ENCODE results near the gene STAM2.

STAM2 gene

DNA sequence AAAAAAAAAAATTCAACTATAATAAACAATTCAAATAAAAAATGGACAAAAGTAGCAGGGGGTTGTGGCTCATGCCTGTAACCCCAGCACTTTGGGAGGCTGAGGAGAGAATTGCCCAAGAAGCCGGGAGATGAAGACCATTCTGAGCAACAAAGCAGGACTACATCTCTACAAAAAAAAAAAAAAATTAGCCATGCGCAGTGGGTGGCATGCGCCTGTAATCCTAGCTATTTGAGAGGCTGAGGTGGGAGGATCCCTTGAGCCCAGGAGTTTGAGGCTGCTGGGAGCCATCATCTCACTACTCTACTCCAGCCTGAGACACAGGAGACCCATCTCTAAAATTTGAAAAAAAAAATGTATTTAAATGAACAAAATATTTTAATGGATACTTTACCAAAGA, 72.3 kb downstream of the STAM2 start:
- H2BK12ac ChIP-seq (ENCODE audit: low read length), result no peak overlapping the region
- no peak for DNase-seq (ENCODE audit: low spot score)
- no peak overlapping the region for H3K27ac ChIP-seq (replicated peaks; ENCODE audit: low read length)
- H2BK5ac ChIP-seq (ENCODE audit: low read length), result no peak overlapping the region
- no peak overlapping the region for H3K18ac ChIP-seq (ENCODE audit: low read length)
- no peak overlapping the region for H3K4ac ChIP-seq (ENCODE audit: low read length)
- no peaks in the 10 kb centered on the region for H3K36me3 ChIP-seq (replicated peaks in 1 of 2; ENCODE audit: control insufficient read depth in 2 of 2, insufficient read depth in 2 of 2, low read length in 2 of 2)
- H4K91ac ChIP-seq (ENCODE audit: low read depth, low read length, poor library complexity), result no peak overlapping the region
- no peaks in the 10 kb centered on the region for H3K79me1 ChIP-seq (ENCODE audit: low read depth, low read length)
- no peak overlapping the region for H3K4me2 ChIP-seq (ENCODE audit: insufficient read depth, low read length, poor library complexity, severe bottlenecking)
- no peak overlapping the region for H2AK5ac ChIP-seq (ENCODE audit: low read depth, low read length)
- no peak overlapping the region for H2BK15ac ChIP-seq (ENCODE audit: low read length)
- no peak overlapping the region for H3K9ac ChIP-seq (ENCODE audit: low read depth, low read length, poor library complexity)
- no peak overlapping the region for H3K14ac ChIP-seq (ENCODE audit: low read length)
- H3K9me3 ChIP-seq (replicated peaks in 1 of 2; ENCODE audit: control insufficient read depth in 2 of 2, insufficient read depth in 1 of 2, low read depth in 1 of 2, low read length in 2 of 2), result no peaks in the 10 kb centered on the region
- no peak overlapping the region for H2BK120ac ChIP-seq (ENCODE audit: low read depth, low read length)
- no peak overlapping the region for H2AFZ ChIP-seq (ENCODE audit: low read length)
- H3K4me3 ChIP-seq (ENCODE audit: low read length in 2 of 2), result no peak overlapping the region
- no peak overlapping the region for H4K8ac ChIP-seq (ENCODE audit: low read depth, low read length)
- H3K23ac ChIP-seq (ENCODE audit: low read depth, low read length, poor library complexity), result no peak overlapping the region
- no CpG with 5 or more reads among the region's 3 CpGs for WGBS, 2 donors (ENCODE audit: extremely low coverage in 2 of 2, insufficient read length in 2 of 2, insufficient replicate concordance in 1 of 2)
- H3K4me1 ChIP-seq (ENCODE audit: control insufficient read depth in 2 of 2, insufficient read depth in 1 of 2, low read depth in 1 of 2, low read length in 2 of 2), result peaks cover 0 to 4% of the 10 kb centered on the region in 2 donors
- peaks cover under 1 to 21% (median 18%) of the 10 kb centered on the region in 3 experiments for H3K27me3 ChIP-seq (ENCODE audit: control insufficient read depth in 3 of 3, insufficient read depth in 3 of 3, low read depth in 1 of 3, low read length in 3 of 3)

DNA sequence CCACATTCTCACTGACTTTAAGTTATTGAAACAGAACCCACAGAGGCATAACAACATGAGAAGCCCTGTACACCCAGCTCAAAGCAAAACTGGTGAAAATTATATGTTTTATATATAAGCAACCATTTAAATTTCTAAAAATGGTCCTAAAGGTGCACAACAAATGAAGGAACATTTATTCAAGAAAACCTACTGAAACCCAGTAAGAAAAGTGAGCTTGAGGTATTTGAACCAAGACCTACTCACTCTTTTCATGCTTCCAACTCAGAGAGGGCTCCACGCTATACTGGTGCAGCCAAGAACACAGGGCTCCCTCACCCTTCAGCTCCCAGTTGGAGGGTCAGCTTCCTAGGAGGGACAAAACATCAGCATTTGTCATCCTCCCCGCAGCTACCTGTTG, 74.6 kb downstream of the STAM2 start:
- WGBS, 2 donors (ENCODE audit: extremely low coverage in 2 of 2, insufficient read length in 2 of 2, insufficient replicate concordance in 1 of 2), result no CpG with 5 or more reads among the region's 2 CpGs
- Histone ChIP-seq H3K27ac (replicated peaks; ENCODE audit: low read length) (no peak overlapping the region), H2AFZ (ENCODE audit: low read length) (no peak overlapping the region), H2BK120ac (ENCODE audit: low read depth, low read length) (no peak overlapping the region), H3K9ac (ENCODE audit: low read depth, low read length, poor library complexity) (no peak overlapping the region), H3K4ac (ENCODE audit: low read length) (no peak overlapping the region), H2BK12ac (ENCODE audit: low read length) (no peak overlapping the region), H3K27me3 (ENCODE audit: control insufficient read depth in 3 of 3, insufficient read depth in 3 of 3, low read depth in 1 of 3, low read length in 3 of 3) (peaks cover 8 to 34% (median 26%) of the 10 kb centered on the region in 3 experiments), H3K4me2 (ENCODE audit: insufficient read depth, low read length, poor library complexity, severe bottlenecking) (no peak overlapping the region), H2BK15ac (ENCODE audit: low read length) (no peak overlapping the region), H3K36me3 (replicated peaks in 1 of 2; ENCODE audit: control insufficient read depth in 2 of 2, insufficient read depth in 2 of 2, low read length in 2 of 2) (no peaks in the 10 kb centered on the region), H4K8ac (ENCODE audit: low read depth, low read length) (no peak overlapping the region), H2BK5ac (ENCODE audit: low read length) (no peak overlapping the region), H3K4me3 (ENCODE audit: low read length in 2 of 2) (no peak overlapping the region), H3K79me1 (ENCODE audit: low read depth, low read length) (no peaks in the 10 kb centered on the region), H3K9me3 (replicated peaks in 1 of 2; ENCODE audit: control insufficient read depth in 2 of 2, insufficient read depth in 1 of 2, low read depth in 1 of 2, low read length in 2 of 2) (no peaks in the 10 kb centered on the region), H3K14ac (ENCODE audit: low read length) (no peak overlapping the region), H2AK5ac (ENCODE audit: low read depth, low read length) (no peak overlapping the region), H3K18ac (ENCODE audit: low read length) (no peak overlapping the region), H3K23ac (ENCODE audit: low read depth, low read length, poor library complexity) (no peak overlapping the region), H4K91ac (ENCODE audit: low read depth, low read length, poor library complexity) (no peak overlapping the region), H3K4me1 (ENCODE audit: control insufficient read depth in 2 of 2, insufficient read depth in 1 of 2, low read depth in 1 of 2, low read length in 2 of 2) (peaks cover 3 to 4% of the 10 kb centered on the region in 2 donors)
- DNase-seq (ENCODE audit: low spot score), result no peak

DNA sequence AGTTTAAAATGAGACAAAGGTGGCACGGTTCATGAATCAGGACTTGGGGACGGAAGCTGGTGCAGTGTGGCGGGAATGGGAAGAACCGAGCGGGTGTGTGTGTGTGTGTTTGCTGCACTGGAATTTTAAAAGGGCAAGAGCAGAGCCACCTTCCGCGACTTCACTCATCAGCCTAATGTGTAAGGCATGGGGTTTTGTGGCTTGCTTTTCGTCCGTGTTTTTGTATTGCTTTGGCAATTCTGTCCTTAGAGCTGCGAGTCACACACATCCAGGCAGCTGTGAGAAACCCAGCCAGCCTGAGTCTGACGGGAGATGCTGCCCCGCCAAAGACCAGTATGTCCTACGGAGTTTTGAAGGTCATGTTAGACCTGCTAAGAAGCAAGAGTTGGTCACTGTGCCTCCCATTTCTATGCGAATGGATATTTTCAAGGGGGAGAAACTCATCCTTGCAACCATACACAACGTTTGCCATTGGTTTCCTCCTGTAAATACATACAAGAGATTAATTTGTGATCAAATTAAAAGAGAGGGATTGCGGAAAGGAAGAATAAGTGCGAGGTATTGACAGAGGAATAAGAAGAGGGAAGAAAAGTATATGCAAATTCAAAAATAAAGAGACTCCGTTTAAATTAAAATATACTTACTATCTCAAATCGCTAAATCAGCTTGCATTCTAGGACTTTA, 76.1 kb downstream of the STAM2 start:
- peak overlapping the region; percentile 76 to 83 for H3K4me3 ChIP-seq (ENCODE audit: low read length in 2 of 2)
- H3K18ac ChIP-seq (ENCODE audit: low read length), result peak overlapping the region; percentile 98
- H2AFZ ChIP-seq (ENCODE audit: low read length), result peak overlapping the region; percentile 98
- no peak overlapping the region for H3K4ac ChIP-seq (ENCODE audit: low read length)
- H3K14ac ChIP-seq (ENCODE audit: low read length), result no peak overlapping the region
- H3K79me1 ChIP-seq (ENCODE audit: low read depth, low read length), result no peaks in the 10 kb centered on the region
- no peak overlapping the region for H4K8ac ChIP-seq (ENCODE audit: low read depth, low read length)
- no peaks in the 10 kb centered on the region for H3K9me3 ChIP-seq (replicated peaks in 1 of 2; ENCODE audit: control insufficient read depth in 2 of 2, insufficient read depth in 1 of 2, low read depth in 1 of 2, low read length in 2 of 2)
- H3K4me2 ChIP-seq (ENCODE audit: insufficient read depth, low read length, poor library complexity, severe bottlenecking), result peak overlapping the region; percentile 90
- H2AK5ac ChIP-seq (ENCODE audit: low read depth, low read length), result no peak overlapping the region
- H3K27me3 ChIP-seq (ENCODE audit: control insufficient read depth in 3 of 3, insufficient read depth in 3 of 3, low read depth in 1 of 3, low read length in 3 of 3), result peaks cover 8 to 34% (median 26%) of the 10 kb centered on the region in 3 experiments
- H2BK15ac ChIP-seq (ENCODE audit: low read length), result peak overlapping the region; percentile 49
- no peak overlapping the region for H2BK5ac ChIP-seq (ENCODE audit: low read length)
- no peak overlapping the region for H2BK12ac ChIP-seq (ENCODE audit: low read length)
- no peak overlapping the region for H4K91ac ChIP-seq (ENCODE audit: low read depth, low read length, poor library complexity)
- H3K36me3 ChIP-seq (replicated peaks in 1 of 2; ENCODE audit: control insufficient read depth in 2 of 2, insufficient read depth in 2 of 2, low read length in 2 of 2), result no peaks in the 10 kb centered on the region
- H2BK120ac ChIP-seq (ENCODE audit: low read depth, low read length), result peak overlapping the region; percentile 47
- DNase-seq (ENCODE audit: low spot score), result peak; percentile 27
- H3K9ac ChIP-seq (ENCODE audit: low read depth, low read length, poor library complexity), result no peak overlapping the region
- no peak overlapping the region for H3K27ac ChIP-seq (replicated peaks; ENCODE audit: low read length)
- 100% methylated on average over 2 of the region's 19 CpGs; no CpG with 5 or more reads in 1 of the 2 donors for WGBS, 2 donors (ENCODE audit: extremely low coverage in 2 of 2, insufficient read length in 2 of 2, insufficient replicate concordance in 1 of 2)
- no peak overlapping the region for H3K23ac ChIP-seq (ENCODE audit: low read depth, low read length, poor library complexity)
- H3K4me1 ChIP-seq (ENCODE audit: control insufficient read depth in 2 of 2, insufficient read depth in 1 of 2, low read depth in 1 of 2, low read length in 2 of 2), result peaks cover 3 to 4% of the 10 kb centered on the region in 2 donors

DNA sequence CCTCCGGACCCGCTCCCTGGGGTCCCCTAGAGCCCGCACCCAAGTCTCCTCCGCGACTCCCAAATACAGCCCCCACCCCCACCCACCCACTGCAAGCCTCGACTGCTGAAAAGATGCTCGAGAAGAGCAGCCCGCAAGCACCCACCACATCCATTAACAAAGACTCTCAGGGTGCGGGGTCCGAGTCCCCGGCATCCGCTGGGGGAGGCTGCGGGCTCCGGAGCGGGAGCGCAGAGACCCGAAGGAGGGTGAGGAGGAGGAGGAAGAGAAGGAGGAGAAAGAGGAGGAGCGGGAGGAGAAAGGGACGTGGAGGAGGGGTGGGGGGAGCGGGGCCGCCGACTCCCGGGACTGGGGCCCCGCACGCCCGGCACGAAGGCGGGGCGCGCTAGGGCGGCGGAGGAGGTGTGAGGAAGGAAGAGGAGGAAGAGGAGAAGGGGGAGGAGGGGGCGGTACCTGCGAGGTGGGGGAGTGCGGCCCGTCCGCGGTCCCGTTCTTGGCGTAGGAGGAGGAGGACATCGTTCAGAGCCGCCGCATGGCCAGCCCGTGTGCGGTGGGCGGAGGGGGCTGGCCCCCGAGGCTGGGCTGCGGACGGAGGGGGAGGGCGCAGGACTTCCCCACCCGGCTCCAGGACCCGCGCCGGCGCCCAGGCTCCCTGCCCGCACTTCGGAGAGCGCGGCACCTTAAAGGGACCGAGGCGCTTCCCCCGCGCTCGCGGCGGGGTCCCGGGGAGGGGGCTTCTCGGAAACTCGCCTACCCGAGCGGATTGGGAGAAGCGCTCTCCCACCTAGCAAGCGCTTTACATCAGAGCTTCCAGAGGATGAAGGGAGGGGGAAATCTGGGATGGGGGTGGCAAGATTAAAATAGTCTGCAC, 76.8 kb downstream of the STAM2 start, which contains the start of gene CACNB4:
Gene CACNB4 (minus strand): TSS at position 549 of the 871 bp plus-strand sequence.
- Histone ChIP-seq H2BK15ac (ENCODE audit: low read length) (peak within 1 kb of the TSS; percentile 49), H2AFZ (ENCODE audit: low read length) (peak within 1 kb of the TSS; percentile 98), H2AK5ac (ENCODE audit: low read depth, low read length) (no peak within 1 kb of the TSS), H4K8ac (ENCODE audit: low read depth, low read length) (no peak within 1 kb of the TSS), H4K91ac (ENCODE audit: low read depth, low read length, poor library complexity) (no peak within 1 kb of the TSS), H3K9ac (ENCODE audit: low read depth, low read length, poor library complexity) (peak within 1 kb of the TSS; percentile 50), H3K79me1 (ENCODE audit: low read depth, low read length) (no peaks in the 10 kb centered on the region), H3K18ac (ENCODE audit: low read length) (peak within 1 kb of the TSS; percentile 98), H3K4me3 (ENCODE audit: low read length in 2 of 2) (peak within 1 kb of the TSS; percentile 76 to 83), H3K9me3 (replicated peaks in 1 of 2; ENCODE audit: control insufficient read depth in 2 of 2, insufficient read depth in 1 of 2, low read depth in 1 of 2, low read length in 2 of 2) (no peaks in the 10 kb centered on the region), H3K4ac (ENCODE audit: low read length) (no peak within 1 kb of the TSS), H3K4me1 (ENCODE audit: control insufficient read depth in 2 of 2, insufficient read depth in 1 of 2, low read depth in 1 of 2, low read length in 2 of 2) (peaks cover 3 to 4% of the 10 kb centered on the region in 2 donors), H3K27me3 (ENCODE audit: control insufficient read depth in 3 of 3, insufficient read depth in 3 of 3, low read depth in 1 of 3, low read length in 3 of 3) (peaks cover 8 to 34% (median 26%) of the 10 kb centered on the region in 3 experiments), H3K4me2 (ENCODE audit: insufficient read depth, low read length, poor library complexity, severe bottlenecking) (peak within 1 kb of the TSS; percentile 90), H2BK120ac (ENCODE audit: low read depth, low read length) (peak within 1 kb of the TSS; percentile 47), H3K36me3 (replicated peaks in 1 of 2; ENCODE audit: control insufficient read depth in 2 of 2, insufficient read depth in 2 of 2, low read length in 2 of 2) (no peaks in the 10 kb centered on the region), H3K27ac (replicated peaks; ENCODE audit: low read length) (no peak within 1 kb of the TSS), H2BK5ac (ENCODE audit: low read length) (no peak within 1 kb of the TSS), H3K14ac (ENCODE audit: low read length) (peak within 1 kb of the TSS; percentile 78), H2BK12ac (ENCODE audit: low read length) (no peak within 1 kb of the TSS), H3K23ac (ENCODE audit: low read depth, low read length, poor library complexity) (peak within 1 kb of the TSS; percentile 59)
- no CpG with 5 or more reads among the region's 73 CpGs for WGBS, 2 donors (ENCODE audit: extremely low coverage in 2 of 2, insufficient read length in 2 of 2, insufficient replicate concordance in 1 of 2)
- peak; percentile 35 for DNase-seq (ENCODE audit: low spot score)
